Kidney epithelial cell (primary cell): Measurements from ENCODE around the gene ZNF444. TPM values are rescaled to one million over a fixed set of nuclear protein-coding genes. Genes with fewer than 3 reads are reported as not detected.
A peak's percentile ranks its signal among the peaks of the same experiment; 100 is the strongest.

Experiments used
- DNase-seq: peaks from one replicate; pipeline ENCODE4 v3.0.0-alpha.2; 2010; ENCODE audit warnings: low read depth
- H3K27me3 ChIP-seq: 2 replicates; pipeline ENCODE4 v1.6.0; 2011; ENCODE audit warnings: low read length; ENCODE audit not compliant: control insufficient read depth, insufficient read depth
- H3K36me3 ChIP-seq: 2 replicates; pipeline ENCODE4 v1.5.1; 2011; ENCODE audit warnings: low read length; ENCODE audit not compliant: control insufficient read depth, insufficient read depth
- H3K4me3 ChIP-seq: 2 replicates; pipeline ENCODE4 v1.5.1; 2011; ENCODE audit warnings: low read depth, mild to moderate bottlenecking, control low read depth, low read length
- total RNA-seq: library from RNA; depleted of rRNA; stranded (reverse); fragments of >200 nt; gene quantifications from 2 replicates; pipeline ENCODE4 v1.2.3, GENCODE V29; 2015
- TF ChIP-seq, protein P1 (sequence below): IDR thresholded peaks from 2 replicates; pipeline ENCODE4 v1.5.1; 2011; ENCODE audit warnings: mild to moderate bottlenecking, moderate library complexity, low read length, control low read depth, inconsistent platforms; ENCODE audit not compliant: insufficient read depth, poor library complexity, severe bottlenecking

Gene ZNF444
- total RNA-seq, 1 donor from 2014 or later, result 40.0 TPM

DNA sequence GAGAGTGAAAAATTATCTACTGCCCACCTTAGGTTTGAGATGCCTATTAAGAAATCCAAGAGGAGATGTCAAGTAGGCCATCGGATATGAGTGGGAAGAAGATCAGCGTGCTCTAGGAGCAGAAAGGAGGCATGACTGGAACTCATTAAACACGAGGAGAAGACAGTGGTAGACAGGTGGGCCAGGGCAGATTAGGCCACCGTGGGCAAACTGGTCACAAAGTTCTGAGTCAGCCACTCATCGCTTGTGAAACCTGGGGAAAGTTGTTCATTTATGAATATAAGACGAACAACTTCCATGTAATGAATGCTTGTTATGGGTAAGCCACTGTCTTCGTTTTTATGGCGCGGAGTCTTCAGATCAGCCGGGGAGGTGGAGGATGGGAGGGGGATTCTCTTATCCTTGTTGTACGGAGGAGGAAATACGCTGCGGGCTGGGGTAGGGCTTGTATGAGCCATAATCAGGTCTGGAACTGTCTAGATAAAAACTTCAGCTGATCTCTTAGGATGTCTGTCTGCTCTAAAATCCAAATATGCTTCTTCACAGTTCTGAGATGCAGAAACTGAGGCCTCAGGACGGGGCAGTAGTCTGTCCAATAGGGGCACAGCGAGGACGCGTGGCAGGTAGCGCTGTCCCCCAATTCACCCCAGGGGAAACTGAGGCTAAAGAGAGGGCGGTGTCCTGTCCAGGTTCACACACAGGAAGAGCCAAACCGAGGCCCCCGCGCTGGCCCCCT is 1.1 kb upstream of the ZNF444 start:
- TF ChIP-seq, protein P1, sequence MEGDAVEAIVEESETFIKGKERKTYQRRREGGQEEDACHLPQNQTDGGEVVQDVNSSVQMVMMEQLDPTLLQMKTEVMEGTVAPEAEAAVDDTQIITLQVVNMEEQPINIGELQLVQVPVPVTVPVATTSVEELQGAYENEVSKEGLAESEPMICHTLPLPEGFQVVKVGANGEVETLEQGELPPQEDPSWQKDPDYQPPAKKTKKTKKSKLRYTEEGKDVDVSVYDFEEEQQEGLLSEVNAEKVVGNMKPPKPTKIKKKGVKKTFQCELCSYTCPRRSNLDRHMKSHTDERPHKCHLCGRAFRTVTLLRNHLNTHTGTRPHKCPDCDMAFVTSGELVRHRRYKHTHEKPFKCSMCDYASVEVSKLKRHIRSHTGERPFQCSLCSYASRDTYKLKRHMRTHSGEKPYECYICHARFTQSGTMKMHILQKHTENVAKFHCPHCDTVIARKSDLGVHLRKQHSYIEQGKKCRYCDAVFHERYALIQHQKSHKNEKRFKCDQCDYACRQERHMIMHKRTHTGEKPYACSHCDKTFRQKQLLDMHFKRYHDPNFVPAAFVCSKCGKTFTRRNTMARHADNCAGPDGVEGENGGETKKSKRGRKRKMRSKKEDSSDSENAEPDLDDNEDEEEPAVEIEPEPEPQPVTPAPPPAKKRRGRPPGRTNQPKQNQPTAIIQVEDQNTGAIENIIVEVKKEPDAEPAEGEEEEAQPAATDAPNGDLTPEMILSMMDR, result no peak
- no peak for DNase-seq
- Histone ChIP-seq H3K27me3 (no peaks in the 10 kb centered on the region), H3K4me3 (peak overlapping the region; percentile 69), H3K36me3 (no peaks in the 10 kb centered on the region)

- DNase-seq, result no peak
- Histone ChIP-seq H3K4me3 (peak overlapping the region; percentile 69), H3K36me3 (no peaks in the 10 kb centered on the region), H3K27me3 (no peaks in the 10 kb centered on the region)
- TF ChIP-seq, protein P1, result no peak
Measured at GRCh38 chr19:56141417-56141993, 418 bp downstream of the ZNF444 start.

GRCh38 chr19:56142087-56142787 is 1.1 kb downstream of the ZNF444 start:
- no peak for DNase-seq
- H3K27me3 ChIP-seq, result no peaks in the 10 kb centered on the region
- H3K4me3 ChIP-seq, result peak overlapping the region; percentile 69
- peaks cover 2% of the 10 kb centered on the region for H3K36me3 ChIP-seq
- TF ChIP-seq, protein P1, result no peak

- no peak overlapping the region for H3K4me3 ChIP-seq
- H3K27me3 ChIP-seq, result no peaks in the 10 kb centered on the region
- TF ChIP-seq, protein P1, result no peak
- no peak for DNase-seq
- H3K36me3 ChIP-seq, result peaks cover 2% of the 10 kb centered on the region
Measured at GRCh38 chr19:56142897-56143434, 1.9 kb downstream of the ZNF444 start.

- Histone ChIP-seq H3K27me3 (no peaks in the 10 kb centered on the region), H3K4me3 (no peak overlapping the region), H3K36me3 (peaks cover 2% of the 10 kb centered on the region)
- TF ChIP-seq, protein P1, result no peak
- DNase-seq, result no peak
Measured at GRCh38 chr19:56144376-56144775, 3.3 kb downstream of the ZNF444 start.
